Stimulated activated CD8-positive, alpha-beta memory T cell treated with anti-CD3 and anti-CD28 coated beads, Interleukin-12 subunit alpha, Interleukin-12 subunit beta, amount 100 ng/mL, for 1 hour (primary cell): ENCODE data around the gene FNBP1.

Experiments
- DNase-seq: peaks from one replicate; pipeline ENCODE4 v3.0.0-alpha.2; 2020; ENCODE audit warnings: low read depth

The FNBP1 gene

DNA sequence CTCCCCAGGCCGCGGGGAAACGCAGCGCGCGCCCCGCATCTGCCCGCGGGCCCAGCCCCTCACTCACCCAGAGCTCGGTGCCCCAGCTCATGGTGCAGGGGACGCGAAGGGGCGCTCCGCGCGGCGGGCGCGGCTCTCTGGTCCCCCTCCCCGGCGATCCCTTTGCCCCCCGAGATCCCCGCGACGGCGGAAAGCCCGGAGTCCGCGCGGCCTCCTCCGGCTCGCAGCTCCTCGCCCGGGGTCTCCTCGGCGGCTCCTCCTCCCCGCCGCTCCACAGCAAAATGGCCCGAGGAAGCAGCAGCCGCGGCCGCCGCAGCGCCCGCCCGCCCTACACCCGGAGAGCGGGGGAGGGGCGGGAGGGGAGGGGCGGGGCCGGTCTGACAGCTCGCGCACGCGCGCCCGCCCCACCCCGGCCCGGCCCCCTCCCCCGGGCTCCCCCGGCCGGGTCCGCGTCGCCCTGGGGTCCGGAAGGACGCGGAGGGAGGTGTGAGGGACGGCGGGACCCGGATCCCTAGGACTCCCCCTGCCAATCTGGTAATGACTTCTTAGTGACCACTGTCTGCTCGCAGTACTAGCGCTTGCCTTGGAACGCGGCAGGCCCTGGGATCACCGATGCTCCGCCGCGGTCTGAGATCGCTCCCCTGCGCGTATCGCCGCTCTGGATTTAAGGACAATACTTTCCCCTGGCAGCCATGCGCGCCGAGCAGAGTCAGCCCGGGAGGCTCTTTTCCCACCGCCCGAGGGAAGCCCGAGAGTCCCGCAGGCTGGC is at the start of gene FNBP1:
FNBP1 (minus strand) TSS at position 305 of the 769 bp plus-strand sequence; CDS start at position 91, 214 bp downstream.
- DNase-seq, result peak; percentile 60

DNA sequence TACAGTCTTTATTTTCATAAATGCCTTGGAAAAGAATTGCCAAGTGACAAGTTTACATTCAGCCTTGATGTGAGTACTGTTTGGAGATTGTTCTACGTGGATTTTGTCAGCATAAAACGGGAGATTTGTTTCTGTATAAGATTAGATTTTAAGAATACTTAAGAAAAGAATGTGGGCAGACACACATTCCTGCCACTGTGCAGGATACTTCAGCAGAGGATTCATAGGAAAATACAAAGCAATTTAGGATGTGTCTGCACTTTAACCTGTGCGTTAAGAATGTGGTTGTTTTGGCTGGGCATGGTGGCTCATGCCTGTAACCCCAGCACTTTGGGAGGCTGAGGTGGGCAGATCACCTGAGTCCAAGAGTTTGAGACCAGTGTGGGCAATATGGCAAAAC is 47.9 kb upstream of the FNBP1 start:
- no peak for DNase-seq

DNA sequence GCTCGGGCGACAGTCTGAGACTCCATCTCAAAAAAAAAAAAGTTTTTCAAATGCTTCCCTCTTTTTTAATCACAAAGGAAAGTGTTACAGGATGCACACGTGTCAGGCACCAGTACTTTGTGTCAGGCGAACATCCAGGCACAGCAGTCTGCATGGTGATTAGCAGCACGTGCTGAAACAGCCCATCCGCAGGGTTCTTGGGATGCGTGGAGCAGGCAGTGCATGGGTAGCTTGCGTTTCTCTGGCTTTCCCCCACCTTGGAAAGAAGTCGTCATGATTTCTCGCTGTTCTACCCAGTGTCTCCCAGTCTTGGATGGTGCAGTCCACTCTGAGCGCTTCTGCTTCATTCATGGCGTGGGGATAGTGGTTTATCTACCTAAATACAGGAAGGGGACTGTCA is 46.2 kb upstream of the FNBP1 start:
- DNase-seq, result no peak

DNA sequence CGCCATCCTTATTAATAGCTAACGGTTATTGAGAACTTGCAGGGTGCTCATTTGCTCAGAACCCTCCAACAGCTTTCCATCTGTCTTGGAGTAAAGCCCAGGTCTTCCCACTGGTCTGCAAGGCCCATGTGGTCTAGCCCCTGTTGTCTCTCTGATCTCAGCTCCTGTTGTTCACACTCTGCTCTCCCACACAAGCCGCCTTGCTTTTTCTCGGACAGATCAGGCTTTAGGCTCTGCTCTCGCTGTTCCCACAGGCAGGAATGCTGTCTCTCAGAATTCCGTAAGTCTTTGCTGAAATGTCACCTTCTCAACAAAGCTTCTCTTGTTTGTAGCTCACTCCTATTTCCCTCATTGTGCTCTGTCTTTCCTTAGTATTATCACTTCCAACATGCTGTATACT is 45.1 kb upstream of the FNBP1 start:
- no peak for DNase-seq

DNA sequence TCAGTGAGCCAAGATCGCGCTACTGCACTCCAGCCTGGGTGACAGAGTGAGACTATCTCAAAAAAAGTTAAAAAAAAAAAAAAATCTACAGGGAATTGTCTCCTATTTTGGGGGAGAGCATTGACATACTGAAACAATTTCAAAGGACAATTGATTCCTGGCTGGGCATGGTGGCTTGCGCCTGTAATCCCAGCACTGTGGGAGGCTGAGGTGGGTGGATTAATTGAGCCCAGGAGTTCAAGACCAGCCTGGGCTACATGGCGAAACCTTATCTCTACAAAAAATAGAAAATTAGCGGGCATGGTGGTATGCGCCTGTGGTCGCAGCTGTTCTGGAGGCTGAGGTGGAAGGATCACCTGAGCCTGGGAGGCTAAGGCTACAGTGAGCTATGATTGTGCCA is 41.3 kb upstream of the FNBP1 start:
- DNase-seq, result no peak

DNA sequence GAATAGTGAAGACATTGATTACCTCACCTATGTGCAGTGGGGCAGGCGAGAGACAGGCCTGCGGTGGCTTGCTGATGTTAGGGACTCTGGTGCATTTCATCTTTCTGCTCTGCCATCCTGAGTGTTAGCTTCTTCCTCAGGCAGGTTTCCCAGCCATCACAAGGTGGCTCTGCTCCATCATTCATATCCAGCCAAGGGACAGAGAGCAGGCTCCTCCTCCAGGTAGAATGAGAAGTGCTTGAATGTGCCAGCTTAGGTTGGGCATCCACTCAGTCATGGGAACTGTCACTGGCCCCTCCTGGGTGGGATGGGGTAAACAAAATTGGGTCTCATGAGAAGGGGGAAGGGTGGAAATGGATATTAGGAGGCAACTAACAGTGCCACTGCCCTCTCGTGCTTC is 35.6 kb upstream of the FNBP1 start:
- no peak for DNase-seq

DNA sequence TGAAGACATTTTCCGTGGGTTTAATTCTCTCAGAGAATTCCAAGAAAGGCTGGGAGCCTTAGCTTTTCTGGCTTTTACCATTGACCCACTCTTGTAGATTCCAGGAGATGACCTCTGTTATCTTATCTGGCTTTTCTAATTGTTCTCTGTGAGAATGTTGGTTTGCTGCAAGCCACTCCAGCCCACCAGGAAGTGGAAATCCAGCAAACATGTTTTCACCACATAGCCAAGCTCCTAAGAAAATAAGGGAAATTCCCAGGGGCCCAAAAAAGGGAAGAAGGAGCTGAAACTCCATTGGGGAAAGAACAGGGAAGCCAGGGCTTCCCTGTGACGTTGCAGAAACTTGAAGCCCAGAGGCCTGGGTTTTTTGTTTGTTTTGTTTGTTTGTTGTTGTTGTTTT is 30.4 kb upstream of the FNBP1 start:
- no peak for DNase-seq

DNA sequence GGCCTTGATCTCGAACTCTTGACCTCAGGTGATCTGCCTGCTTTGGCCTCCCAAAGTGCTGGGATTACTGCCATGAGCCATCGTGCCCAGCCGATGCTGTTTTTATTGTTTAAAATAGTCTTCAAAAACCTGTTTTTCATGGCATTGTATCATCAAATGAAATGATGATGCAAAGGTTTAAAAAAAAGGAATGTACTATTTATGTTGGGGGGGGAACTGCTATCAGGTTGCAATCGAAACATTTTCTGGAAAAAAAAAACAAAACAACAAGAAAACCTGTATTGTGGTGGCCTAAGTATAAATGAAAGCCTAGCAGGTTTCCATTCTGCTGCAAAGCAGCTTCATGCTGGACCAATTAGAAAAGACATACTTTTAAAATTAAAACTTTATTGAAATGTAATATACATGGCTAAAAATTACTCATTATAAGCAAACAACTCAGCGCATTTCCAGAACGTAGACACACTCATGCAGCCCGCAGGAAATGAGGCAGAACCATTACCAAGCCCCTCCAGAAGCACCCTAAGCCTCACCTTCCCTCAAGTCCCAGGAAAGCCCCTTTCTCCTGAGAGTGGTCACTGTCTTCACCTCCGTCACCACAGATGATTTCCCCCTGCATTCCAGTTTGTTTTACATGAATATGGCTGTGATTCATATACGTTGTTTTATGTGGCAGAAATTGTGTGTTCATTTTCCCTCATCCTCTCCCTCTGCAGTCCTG is 29.7 kb upstream of the FNBP1 start:
- no peak for DNase-seq

DNA sequence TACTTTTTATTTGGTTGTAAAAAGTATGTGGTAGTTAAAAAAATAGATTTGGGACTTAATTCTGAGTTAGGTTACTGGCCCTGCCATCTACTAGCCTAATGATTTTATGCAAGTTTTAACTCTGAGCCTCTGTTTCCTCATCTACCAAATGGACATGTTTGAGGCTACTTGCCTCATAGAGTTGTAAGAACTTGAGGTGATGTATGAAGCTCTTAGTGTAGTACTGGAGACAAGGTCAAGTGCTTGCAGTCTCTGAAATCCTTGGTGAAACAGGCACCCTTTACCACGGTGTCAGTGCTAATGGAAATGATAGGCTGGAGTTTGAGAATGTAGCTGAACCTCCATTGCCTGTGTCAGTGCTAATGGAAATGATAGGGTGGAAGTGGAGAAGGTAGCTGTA is 26.1 kb upstream of the FNBP1 start:
- no peak for DNase-seq

DNA sequence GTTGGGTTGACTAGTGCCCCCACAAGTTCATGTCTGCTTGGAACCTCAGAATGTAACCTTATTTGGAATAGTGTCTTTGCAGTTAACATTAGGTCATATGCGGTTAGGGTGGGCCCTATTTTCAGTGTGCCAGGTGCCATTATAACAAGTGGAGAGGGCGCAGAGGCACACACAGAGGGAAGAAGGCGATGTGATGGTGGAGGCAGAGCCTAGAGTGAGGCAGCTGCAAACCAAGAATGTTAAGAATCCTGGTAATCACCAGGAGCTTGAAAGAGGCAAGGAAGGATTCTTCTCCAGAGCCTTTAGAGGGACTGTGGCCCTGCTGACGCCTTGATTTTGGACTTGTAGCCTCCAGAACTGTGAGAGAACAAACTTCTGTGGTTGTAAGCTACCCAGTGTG is 21.6 kb upstream of the FNBP1 start:
- no peak for DNase-seq

DNA sequence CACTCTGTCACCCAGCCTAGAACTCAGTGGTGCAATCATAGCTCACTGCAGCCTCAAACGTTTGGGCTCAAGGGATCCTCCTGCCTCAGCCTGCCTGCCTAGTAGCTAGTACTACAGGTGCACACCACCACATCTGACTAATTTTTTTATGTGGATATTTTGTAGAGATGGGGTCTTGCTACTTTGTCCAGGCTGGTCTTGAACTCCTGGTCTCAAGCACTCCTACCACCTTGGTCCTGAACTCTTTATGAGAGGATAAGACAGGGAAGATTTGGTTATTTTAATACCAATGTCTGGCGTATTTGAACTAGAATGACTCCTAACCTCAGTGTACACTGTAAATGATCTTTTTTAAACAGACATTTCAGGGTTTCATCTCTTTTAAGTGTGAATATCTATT is 19.8 kb upstream of the FNBP1 start:
- no peak for DNase-seq

DNA sequence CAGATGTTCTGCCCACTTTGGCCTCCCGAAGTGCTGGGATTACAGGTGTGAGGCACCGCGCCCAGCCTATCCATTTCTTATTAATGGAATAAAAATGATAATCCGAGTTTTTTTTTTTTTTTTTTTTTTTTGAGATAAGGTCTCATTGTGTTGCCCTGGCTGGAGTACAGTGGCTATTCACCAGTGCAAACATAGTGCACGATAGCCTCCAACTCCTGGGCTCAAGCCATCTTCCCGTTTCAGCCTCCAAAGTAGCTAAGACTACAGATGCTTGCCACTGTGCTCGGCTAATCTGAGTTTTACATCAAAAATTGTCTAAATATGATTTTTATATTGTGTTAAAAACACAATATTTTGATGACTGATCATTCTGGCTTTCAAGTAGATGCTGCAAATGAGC is 17.3 kb upstream of the FNBP1 start:
- DNase-seq, result no peak

DNA sequence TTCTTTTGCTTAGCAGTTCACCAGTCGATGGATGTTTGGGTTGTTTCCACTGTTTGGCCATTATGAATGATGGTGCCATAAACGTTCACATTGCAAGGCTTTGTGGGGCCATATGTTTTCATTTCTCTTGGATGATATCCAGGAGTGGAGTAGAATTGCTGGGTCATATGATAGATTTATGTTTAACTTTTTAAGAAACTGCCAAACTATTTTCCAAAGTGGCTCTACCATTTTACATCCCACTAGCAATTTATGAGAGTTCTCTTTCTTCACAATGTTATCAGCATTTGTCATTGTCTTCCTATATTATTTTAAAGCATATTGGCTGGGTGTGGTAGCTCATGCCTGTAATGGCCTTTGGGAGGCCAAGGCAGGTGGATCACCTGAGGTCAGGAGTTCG is 15.9 kb upstream of the FNBP1 start:
- DNase-seq, result no peak

DNA sequence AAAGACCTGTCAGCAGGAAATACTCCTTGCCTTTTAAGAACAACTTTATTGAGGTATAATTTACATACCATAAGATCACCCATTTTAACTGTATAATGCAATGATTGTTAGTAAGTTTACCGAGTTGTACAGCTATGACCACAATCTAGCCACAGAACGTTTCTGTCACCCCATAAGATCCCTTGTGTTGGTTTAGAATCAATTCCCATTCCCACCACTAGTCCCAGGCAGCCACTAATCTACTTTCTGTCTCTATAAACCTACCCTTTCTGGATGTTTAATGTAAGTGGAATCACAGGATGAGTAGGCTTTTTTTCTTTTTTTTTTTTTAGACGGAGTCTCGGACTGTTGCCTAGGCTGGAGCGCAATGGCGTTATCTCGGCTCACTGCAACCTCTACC is 15.2 kb upstream of the FNBP1 start:
- DNase-seq, result no peak

DNA sequence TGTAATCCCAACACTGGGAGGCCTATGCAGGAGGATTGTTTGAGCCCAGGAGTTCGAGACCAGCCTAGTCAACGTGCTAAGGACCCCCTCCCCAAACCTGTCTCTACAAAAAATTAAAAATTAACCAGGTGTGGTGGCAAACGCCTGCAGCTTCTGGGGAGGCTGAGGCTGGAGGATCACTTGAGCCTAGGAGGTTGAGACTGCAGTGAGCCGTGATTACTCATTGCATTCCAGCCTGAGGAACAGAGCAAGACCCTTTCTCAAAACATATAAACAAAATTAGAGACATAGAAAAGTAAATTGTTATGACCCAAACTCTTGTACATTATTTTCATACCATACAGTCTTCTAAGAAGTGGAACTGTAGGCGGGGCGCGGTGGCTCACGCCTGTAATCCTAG is 11.8 kb upstream of the FNBP1 start:
- DNase-seq, result no peak

DNA sequence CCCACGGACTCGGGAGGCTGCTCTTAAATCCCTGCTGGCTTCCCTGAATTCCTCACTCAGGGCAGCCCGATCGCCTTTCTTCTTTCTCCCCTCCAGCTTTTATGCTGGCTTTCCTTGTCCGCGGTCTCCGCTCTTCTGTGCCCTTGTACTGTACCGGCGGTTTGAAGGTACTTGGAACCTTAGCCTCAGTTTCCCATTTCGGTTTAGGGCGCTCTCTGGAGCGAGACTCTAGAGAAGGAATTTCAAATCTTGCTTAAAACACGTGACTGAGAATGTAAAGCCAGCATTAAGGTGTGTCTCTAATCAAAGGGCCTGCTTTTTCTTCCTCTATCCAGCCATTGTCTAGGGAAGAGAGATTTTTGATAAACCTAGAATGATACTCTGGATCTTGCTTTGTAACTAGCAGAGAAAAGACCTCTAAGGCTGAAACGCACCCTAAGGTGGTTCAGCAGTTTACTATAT is 11.4 kb upstream of the FNBP1 start:
- DNase-seq, result no peak

DNA sequence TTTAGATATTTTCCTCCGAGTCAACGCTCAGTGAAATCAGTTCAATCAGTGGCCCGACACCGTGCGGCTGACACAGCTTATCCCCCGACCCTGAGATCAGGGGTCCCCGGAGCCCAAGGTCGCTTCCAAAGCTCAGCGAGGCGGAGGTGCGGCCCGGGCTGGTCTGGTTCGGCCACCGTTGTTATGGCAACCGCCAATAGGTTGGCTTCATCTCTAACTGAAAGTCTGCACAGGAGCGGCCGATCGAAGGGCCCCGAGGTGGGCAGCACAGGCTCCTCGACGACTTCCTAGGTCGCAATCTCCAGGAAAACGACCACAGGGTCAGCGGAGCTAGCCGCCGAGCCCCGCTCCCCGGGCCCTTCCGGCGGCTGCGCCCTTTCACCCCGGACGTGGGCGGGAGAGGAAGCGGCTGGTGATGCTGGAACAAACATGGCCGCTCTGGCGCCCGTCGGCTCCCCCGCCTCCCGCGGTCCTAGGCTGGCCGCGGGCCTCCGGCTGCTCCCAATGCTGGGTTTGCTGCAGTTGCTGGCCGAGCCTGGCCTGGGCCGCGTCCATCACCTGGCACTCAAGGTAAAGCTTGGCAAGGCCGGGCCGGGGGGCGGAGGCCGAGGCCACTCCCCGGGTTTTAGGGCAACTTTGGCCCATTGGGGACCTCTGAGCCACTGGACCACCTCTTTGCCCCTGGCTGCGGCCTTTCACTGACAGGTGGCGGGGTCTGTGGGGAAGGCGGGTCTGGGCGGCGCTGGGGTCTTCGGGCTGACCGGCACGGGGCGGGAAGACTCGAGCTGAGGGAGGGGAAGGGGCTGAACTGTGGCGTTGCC is 10.7 kb upstream of the FNBP1 start, which contains the start of gene GPR107:
GPR107 (plus strand) TSS at position 403 of the 821 bp plus-strand sequence; CDS start at position 430, 27 bp downstream.
- DNase-seq, result peak; percentile 66

DNA sequence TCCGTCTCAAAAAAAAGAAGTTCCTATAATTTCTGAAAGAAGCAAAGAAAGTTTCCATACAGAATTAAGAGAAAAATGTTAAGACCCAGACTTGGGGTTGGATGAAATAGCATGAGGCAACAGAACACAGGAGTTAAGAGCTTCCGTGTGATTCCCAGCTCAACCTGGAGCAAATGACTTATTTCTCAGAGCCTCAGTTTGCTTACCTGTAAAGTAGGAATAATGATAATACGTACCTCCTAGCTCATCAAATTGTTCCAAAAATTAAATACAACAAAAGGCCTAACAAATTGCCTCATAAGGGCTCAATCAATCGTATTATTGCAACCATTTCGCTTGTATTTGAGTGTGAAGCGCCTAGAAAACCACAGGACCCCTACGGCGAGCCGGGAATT is 10.1 kb upstream of the FNBP1 start:
- no peak for DNase-seq

DNA sequence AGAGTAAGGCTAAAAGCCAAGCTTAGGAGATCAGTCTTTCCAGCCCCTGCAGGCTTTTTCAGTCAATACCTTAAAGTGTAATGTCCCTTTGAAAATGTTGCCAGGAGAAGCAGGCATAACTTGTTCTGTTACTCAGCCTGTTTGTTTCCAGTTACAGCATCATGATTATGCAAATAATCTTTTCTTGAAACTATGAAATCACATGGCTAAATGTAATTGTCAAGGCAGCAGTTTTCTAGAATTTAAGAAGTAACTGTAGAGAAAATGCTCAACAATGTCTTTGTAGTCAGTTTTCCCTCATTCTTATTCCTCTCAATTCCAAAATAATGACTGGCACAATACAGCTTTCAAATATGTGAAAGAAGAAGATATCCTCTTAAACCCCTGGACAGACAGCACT is 8.9 kb upstream of the FNBP1 start:
- DNase-seq, result no peak

DNA sequence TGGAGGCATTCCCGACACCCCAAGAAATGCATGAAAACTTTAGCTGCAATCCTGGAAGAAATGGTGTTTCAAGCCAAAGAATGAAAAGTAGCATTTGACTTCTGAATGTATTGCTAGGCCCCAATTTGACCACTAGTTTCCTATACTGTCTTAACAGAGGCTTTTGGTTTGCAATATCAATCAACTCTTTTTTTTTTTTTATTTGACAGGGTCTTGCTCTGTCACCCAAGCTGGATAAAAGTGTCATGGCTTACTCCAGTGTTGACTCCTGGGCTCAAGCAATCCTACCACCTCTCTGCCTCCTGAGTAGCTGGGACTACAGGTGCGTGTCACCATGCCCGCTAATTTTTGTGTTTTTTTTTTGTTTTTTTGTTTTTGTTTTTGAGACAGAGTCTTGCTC is 7.5 kb upstream of the FNBP1 start:
- DNase-seq, result no peak

DNA sequence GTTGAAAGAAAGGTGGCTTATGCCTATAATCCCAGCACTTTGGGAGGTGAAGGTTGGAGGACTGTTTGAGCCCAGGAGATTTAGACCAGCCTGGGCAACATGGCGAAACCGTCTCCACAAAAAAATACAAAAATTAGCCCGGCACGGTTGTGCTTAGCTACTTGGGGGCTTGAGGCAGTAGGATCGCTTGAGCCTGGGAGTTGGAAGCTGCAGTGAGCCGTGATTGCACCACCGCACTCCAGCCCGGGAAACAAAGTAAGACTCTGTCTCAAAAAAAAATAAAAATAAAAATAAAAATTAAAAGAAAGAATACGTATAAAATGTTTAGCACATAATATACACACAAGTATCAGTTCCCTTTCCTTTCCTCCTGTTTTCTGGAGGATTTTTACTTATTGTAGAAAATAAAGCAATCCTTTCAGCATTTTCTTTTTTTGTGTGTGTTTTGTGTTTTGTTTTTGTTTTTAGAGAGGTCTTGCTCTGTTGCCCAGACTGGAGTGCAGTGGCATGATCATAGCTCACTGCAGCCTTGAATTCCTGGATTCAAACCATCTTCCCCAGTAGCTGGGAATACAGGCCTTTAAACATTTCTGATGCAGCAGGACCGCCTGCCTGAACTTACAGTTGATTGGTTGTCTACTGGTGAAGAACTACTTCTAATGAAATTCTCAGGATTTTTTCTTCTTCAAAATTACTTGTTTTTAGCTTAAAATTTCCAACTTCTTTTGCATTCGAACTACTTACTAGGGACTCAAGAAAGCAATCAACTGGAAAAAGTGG is 6.6 kb upstream of the FNBP1 start:
- DNase-seq, result no peak
